ENCODE data around the gene RAB1A.

DNA sequence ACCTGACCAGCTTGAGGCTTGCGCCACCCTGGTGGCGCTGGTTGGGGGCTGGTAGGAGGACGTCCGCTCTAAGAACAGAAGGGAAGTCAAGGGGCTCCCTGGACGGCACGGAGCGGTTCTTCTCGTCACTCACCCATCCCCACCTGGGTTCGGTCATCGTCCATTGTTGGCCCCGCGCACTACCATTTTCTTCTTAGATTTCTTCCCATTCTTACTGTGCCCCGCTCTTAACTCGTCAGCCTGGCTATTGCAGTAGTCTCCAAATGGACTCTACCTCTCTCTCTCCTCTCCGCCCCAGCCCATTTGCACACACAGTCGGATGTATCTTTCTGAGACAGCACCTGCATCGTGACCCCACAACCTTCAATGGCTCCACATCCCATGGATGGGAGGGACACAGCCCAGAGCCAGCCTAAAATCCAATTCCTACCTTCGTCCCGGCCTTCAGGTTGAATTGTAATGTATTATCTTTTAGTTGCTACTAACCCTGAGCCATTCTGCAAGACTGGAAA is 814 bp upstream of the RAB1A start:
- TF ChIP-seq POLR2AphosphoS5 (IDR thresholded peaks at IDR 0.05; ENCODE audit: low read depth, low read length) (no peak; the same call in 1 of the 2 replicates), SIN3A (IDR thresholded peaks at IDR 0.05; ENCODE audit: borderline replicate concordance, insufficient read depth, low read length) (no peak), TAF1 (IDR thresholded peaks at IDR 0.05; ENCODE audit: borderline replicate concordance, insufficient read depth, low read length) (no peak)
- TF ChIP-seq, protein P1, sequence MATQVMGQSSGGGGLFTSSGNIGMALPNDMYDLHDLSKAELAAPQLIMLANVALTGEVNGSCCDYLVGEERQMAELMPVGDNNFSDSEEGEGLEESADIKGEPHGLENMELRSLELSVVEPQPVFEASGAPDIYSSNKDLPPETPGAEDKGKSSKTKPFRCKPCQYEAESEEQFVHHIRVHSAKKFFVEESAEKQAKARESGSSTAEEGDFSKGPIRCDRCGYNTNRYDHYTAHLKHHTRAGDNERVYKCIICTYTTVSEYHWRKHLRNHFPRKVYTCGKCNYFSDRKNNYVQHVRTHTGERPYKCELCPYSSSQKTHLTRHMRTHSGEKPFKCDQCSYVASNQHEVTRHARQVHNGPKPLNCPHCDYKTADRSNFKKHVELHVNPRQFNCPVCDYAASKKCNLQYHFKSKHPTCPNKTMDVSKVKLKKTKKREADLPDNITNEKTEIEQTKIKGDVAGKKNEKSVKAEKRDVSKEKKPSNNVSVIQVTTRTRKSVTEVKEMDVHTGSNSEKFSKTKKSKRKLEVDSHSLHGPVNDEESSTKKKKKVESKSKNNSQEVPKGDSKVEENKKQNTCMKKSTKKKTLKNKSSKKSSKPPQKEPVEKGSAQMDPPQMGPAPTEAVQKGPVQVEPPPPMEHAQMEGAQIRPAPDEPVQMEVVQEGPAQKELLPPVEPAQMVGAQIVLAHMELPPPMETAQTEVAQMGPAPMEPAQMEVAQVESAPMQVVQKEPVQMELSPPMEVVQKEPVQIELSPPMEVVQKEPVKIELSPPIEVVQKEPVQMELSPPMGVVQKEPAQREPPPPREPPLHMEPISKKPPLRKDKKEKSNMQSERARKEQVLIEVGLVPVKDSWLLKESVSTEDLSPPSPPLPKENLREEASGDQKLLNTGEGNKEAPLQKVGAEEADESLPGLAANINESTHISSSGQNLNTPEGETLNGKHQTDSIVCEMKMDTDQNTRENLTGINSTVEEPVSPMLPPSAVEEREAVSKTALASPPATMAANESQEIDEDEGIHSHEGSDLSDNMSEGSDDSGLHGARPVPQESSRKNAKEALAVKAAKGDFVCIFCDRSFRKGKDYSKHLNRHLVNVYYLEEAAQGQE (IDR thresholded peaks at IDR 0.05; ENCODE audit: insufficient read depth in 1 of 2, low read depth in 2 of 2, low read length in 2 of 2), result no peak

All from PFSK-1 (cell line).